BLaER1 (cell line): Measurements from ENCODE around the gene EFCAB11.
"Not testable (repeated sequence)": the region's sequence is repeated elsewhere in the genome, so short reads cannot be mapped to it uniquely, and the experiment has no call there.

Source experiments
- H3K27ac ChIP-seq: shearing (Covaris generic); formaldehyde crosslinking; 2 replicates; pipeline ENCODE4 v1.8.1; 2022
- H3K27me3 ChIP-seq: shearing (Covaris generic); formaldehyde crosslinking; 2 replicates; pipeline ENCODE4 v1.8.1; 2022
- H3K36me3 ChIP-seq: shearing (Covaris generic); formaldehyde crosslinking; 2 replicates; pipeline ENCODE4 v1.8.1; 2022
- H3K4me1 ChIP-seq: shearing (Covaris generic); formaldehyde crosslinking; 2 replicates; pipeline ENCODE4 v1.8.1; 2022
- H3K4me2 ChIP-seq: shearing (Covaris generic); formaldehyde crosslinking; 2 replicates; pipeline ENCODE4 v1.8.1; 2022
- H3K4me3 ChIP-seq: shearing (Covaris generic); formaldehyde crosslinking; 2 replicates; pipeline ENCODE4 v1.8.1; 2022
- H3K9ac ChIP-seq: shearing (Covaris generic); formaldehyde crosslinking; 2 replicates; pipeline ENCODE4 v1.8.1; 2022
- H3K9me3 ChIP-seq: shearing (Covaris generic); formaldehyde crosslinking; 2 replicates; pipeline ENCODE4 v1.8.1; 2022
- H4K20me1 ChIP-seq: shearing (Covaris generic); formaldehyde crosslinking; 2 replicates; pipeline ENCODE4 v1.8.1; 2022
- Cebpa-rat ChIP-seq: shearing (Covaris generic); IDR thresholded peaks from 2 replicates; pipeline ENCODE4 v1.8.1; 2022

Gene EFCAB11

DNA sequence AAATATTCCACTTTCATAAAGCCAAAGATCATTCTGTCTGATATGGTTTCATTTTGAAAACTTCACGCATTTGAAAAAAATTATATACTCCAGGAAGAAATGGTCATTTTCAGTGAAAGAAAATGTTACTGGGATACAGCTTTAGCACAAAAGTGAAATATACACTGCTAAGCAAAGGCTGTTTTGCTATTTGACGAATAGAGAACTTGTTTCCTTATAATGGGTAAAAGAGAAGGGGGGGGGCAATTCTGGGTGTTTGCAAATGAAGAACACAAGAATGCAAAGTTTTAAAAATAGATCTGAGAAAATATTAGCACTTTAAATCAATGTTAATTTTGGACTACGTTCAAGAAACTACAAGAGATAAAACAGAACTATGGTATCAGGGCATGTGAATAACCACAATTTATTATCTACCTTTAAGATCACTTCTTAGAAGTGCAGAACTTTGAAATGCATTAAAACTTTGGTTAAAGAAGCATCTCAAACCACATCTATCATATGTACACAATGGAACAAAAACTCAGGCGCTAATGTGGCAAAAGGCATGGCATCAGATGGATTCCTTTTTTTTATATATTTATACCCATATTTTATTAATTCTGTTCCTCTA, 51.1 kb downstream of the EFCAB11 start:
- Histone ChIP-seq H3K4me1 (no peaks in the 10 kb centered on the region), H3K27ac (no peak overlapping the region), H4K20me1 (no peaks in the 10 kb centered on the region), H3K9me3 (no peaks in the 10 kb centered on the region), H3K36me3 (no peaks in the 10 kb centered on the region), H3K9ac (no peak overlapping the region), H3K27me3 (no peaks in the 10 kb centered on the region), H3K4me2 (no peak overlapping the region), H3K4me3 (no peak overlapping the region)
- TF ChIP-seq Cebpa-rat: no peak

DNA sequence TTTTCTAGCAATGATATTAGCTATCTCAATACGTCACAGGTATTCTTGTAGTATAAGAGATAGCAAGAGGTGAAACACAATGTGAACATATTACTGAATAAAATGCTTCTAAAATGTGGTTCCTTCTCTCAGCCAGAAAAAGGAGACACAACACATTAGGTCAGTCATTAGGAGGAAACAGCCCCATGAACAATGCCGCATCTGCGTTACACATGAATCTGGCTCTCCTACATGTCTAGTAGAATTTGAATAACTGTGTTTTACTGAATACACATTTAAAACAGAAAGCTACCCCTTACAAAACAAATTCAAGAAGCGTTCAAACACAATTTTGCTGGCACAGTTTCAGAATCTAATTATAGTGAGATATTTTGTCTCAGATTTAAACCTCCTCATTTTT, 51.6 kb downstream of the EFCAB11 start:
- H3K4me3 ChIP-seq: no peak overlapping the region
- no peaks in the 10 kb centered on the region for H3K9me3 ChIP-seq
- H4K20me1 ChIP-seq: no peaks in the 10 kb centered on the region
- no peak overlapping the region for H3K4me2 ChIP-seq
- no peaks in the 10 kb centered on the region for H3K4me1 ChIP-seq
- H3K36me3 ChIP-seq: no peaks in the 10 kb centered on the region
- TF ChIP-seq Cebpa-rat: no peak
- H3K27me3 ChIP-seq: no peaks in the 10 kb centered on the region
- no peak overlapping the region for H3K9ac ChIP-seq
- H3K27ac ChIP-seq: no peak overlapping the region

GRCh38 chr14:89900802-89901201, 53.7 kb downstream of the EFCAB11 start:
- Histone ChIP-seq H3K27me3 (no peaks in the 10 kb centered on the region), H3K4me3 (no peak overlapping the region), H3K9me3 (peaks cover 4% of the 10 kb centered on the region; the same call in 1 of the 2 replicates), H3K27ac (no peak overlapping the region), H4K20me1 (no peaks in the 10 kb centered on the region), H3K9ac (no peak overlapping the region), H3K4me1 (no peaks in the 10 kb centered on the region), H3K36me3 (no peaks in the 10 kb centered on the region), H3K4me2 (no peak overlapping the region)
- TF ChIP-seq Cebpa-rat: no peak

DNA sequence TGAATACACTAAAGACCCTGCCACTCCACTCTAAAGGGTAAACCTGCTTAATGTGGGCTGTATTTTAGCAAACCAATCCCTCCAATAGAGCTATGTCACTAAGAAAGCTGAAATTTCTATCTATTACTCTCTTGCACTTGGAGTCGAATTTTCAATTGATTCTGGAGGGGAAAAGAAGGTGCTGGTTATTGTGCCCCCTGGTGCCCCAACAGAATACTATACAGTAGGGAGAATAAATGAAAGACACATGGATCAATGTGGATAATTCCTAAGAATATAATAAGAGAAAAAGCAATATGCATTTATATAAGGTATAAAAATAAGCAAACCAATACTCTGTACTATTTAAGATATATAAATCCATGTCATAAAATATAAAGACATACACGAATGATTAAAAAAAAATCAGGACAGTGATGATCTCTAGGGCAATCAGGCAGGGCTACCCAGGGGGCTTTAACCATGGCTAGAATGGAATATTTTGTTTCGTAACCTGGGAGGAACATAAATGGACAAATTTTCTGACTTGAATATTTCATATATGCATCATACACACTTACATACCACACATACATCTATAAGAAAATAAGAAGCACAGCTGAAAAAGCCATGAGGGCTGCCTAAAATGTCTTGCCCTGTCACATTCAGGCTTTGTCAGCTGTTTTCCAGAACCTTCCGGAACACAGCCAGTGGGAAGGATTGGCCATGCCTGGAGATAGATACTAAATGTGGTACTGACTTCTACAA, 54.4 kb downstream of the EFCAB11 start:
- Histone ChIP-seq H4K20me1 (no peaks in the 10 kb centered on the region), H3K4me1 (no peaks in the 10 kb centered on the region), H3K9ac (no peak overlapping the region), H3K36me3 (no peaks in the 10 kb centered on the region), H3K4me3 (no peak overlapping the region), H3K9me3 (peaks cover 5% of the 10 kb centered on the region; the same call in 1 of the 2 replicates), H3K27me3 (no peaks in the 10 kb centered on the region), H3K27ac (no peak overlapping the region), H3K4me2 (no peak overlapping the region)
- TF ChIP-seq Cebpa-rat: no peak

DNA sequence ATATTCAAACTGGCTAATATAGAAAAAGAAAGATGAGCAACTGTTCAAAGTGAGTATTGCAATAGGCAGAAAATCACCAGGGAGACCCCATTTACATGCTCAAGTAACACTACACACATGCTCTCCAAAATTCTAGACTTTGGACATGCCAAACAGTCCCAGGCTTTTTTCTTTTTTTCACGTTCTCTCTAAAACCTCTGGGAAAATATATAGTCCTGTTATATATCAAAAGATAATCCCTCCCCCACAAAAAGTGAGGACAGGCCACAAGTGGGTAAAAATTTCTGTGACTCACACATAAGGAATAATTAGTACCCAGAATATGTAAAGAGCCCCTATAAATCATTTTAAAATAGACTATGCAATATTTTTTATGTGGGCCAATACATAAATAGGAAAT, 55.2 kb downstream of the EFCAB11 start:
- no peak overlapping the region for H3K4me3 ChIP-seq
- H4K20me1 ChIP-seq: no peaks in the 10 kb centered on the region
- no peaks in the 10 kb centered on the region for H3K4me1 ChIP-seq
- H3K4me2 ChIP-seq: no peak overlapping the region
- no peaks in the 10 kb centered on the region for H3K36me3 ChIP-seq
- peaks cover 5% of the 10 kb centered on the region; the same call in 1 of the 2 replicates for H3K9me3 ChIP-seq
- TF ChIP-seq Cebpa-rat: no peak
- H3K27ac ChIP-seq: no peak overlapping the region
- H3K9ac ChIP-seq: no peak overlapping the region
- H3K27me3 ChIP-seq: no peaks in the 10 kb centered on the region

GRCh38 chr14:89893388-89893787, 61.1 kb downstream of the EFCAB11 start:
- H3K4me2 ChIP-seq, H3K4me1 ChIP-seq, H3K27me3 ChIP-seq, H3K27ac ChIP-seq, H3K4me3 ChIP-seq, H3K9ac ChIP-seq, H3K36me3 ChIP-seq, H4K20me1 ChIP-seq: not testable (repeated sequence)
- peaks cover 22% of the 10 kb centered on the region for H3K9me3 ChIP-seq

DNA sequence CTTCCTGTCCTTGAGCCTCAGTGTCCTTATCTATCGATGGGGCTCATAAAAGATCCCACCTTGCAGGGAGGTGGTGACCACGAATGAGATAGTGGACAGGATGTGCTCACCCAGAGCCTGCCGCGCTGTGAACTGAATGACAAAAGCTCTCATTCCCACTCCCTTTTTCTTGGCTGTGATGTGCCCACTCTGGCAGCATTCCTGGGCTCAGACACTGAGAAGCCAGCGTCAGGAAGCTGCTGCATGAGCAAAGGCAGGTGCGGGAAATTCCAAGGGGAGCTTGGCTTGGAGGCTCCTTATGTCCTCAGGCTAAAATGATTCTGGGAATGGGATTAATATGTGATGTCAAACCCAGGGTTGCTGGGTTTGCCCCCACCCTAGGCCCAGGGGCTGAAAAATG, 61.6 kb downstream of the EFCAB11 start:
- Histone ChIP-seq H3K4me3 (no peak overlapping the region), H3K4me1 (no peaks in the 10 kb centered on the region), H3K9me3 (peaks cover 22% of the 10 kb centered on the region), H3K27ac (no peak overlapping the region), H3K36me3 (no peaks in the 10 kb centered on the region), H3K4me2 (no peak overlapping the region), H3K9ac (no peak overlapping the region), H3K27me3 (no peaks in the 10 kb centered on the region), H4K20me1 (no peaks in the 10 kb centered on the region)
- TF ChIP-seq Cebpa-rat: no peak

- not testable (repeated sequence) for H3K27ac ChIP-seq, H3K9ac ChIP-seq, H3K27me3 ChIP-seq, H3K4me2 ChIP-seq, H3K36me3 ChIP-seq, H3K4me1 ChIP-seq, H4K20me1 ChIP-seq, H3K4me3 ChIP-seq
- peaks cover 22% of the 10 kb centered on the region for H3K9me3 ChIP-seq
Observed at GRCh38 chr14:89891721-89892120, 62.8 kb downstream of the EFCAB11 start.

DNA sequence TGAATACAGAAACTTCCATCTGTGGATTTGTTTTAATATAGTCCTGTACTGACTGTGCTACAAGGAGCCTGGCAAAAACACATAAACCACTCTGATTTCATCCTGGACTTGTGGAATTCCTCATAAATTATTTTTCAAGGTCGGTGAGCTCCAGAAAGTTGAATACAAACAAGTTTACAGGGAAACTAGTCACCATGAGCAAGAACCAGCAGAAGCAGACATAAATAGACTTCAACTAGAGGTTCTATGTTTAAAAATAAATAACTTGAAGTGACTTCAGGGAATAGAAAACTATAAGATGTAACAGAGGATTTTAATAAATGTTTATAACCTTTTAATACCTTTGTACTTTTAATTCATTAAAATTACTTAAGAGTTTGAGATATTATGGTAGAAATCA, 63.5 kb downstream of the EFCAB11 start:
- Histone ChIP-seq H3K9me3 (peaks cover 20% of the 10 kb centered on the region), H4K20me1 (no peaks in the 10 kb centered on the region), H3K4me3 (no peak overlapping the region), H3K9ac (no peak overlapping the region), H3K4me1 (no peaks in the 10 kb centered on the region), H3K4me2 (no peak overlapping the region), H3K36me3 (no peaks in the 10 kb centered on the region), H3K27ac (no peak overlapping the region), H3K27me3 (no peaks in the 10 kb centered on the region)
- no peak for TF ChIP-seq Cebpa-rat

GRCh38 chr14:89890589-89890988, 63.9 kb downstream of the EFCAB11 start:
- no peak overlapping the region for H3K4me2 ChIP-seq
- no peaks in the 10 kb centered on the region for H3K36me3 ChIP-seq
- H3K9me3 ChIP-seq: peaks cover 17% of the 10 kb centered on the region
- no peak overlapping the region for H3K27ac ChIP-seq
- no peaks in the 10 kb centered on the region for H3K4me1 ChIP-seq
- H3K4me3 ChIP-seq: no peak overlapping the region
- H4K20me1 ChIP-seq: no peaks in the 10 kb centered on the region
- TF ChIP-seq Cebpa-rat: no peak
- no peaks in the 10 kb centered on the region for H3K27me3 ChIP-seq
- no peak overlapping the region for H3K9ac ChIP-seq
